OCI-M1 (cell line): ENCODE measurements around the gene RWDD4.

Source experiments
- DNase-seq: peaks from one replicate; lab custom pipeline; 2025; lab: John Stamatoyannopoulos, UW

Gene RWDD4

GRCh38 chr4:183600189-183600685 is 58.7 kb downstream of the RWDD4 start:
- DNase-seq, result peak; percentile 37

- DNase-seq, result no peak
Measured at GRCh38 chr4:183599690-183600089, 59.3 kb downstream of the RWDD4 start.

- DNase-seq, result no peak
Measured at GRCh38 chr4:183599284-183599683, 59.7 kb downstream of the RWDD4 start.

GRCh38 chr4:183596067-183596757 is 62.8 kb downstream of the RWDD4 start:
- DNase-seq, result no peak

- no peak for DNase-seq
Measured at GRCh38 chr4:183594823-183595222, 64.2 kb downstream of the RWDD4 start.

- DNase-seq, result no peak
Measured at GRCh38 chr4:183591301-183591700, 67.7 kb downstream of the RWDD4 start.
